Mesendoderm (in vitro differentiated cells): Measurements from ENCODE around the gene BLOC1S2.
"Not testable (repeated sequence)": the region's sequence is repeated elsewhere in the genome, so short reads cannot be mapped to it uniquely, and the experiment has no call there.

Source experiments
- DNase-seq: peaks from one replicate; pipeline ENCODE4 v3.0.0; 2013
- H2AK5ac ChIP-seq: 2 replicates; pipeline ENCODE4 v1.6.1; 2013; ENCODE audit warnings: low read length, inconsistent platforms
- H2BK120ac ChIP-seq: 2 replicates; pipeline ENCODE4 v1.6.1; 2013; ENCODE audit warnings: low read depth, mild to moderate bottlenecking, low read length, moderate library complexity, mixed read lengths
- H2BK15ac ChIP-seq: replicated peaks from 2 replicates; pipeline ENCODE4 v1.6.1; 2013; ENCODE audit warnings: low read depth, mild to moderate bottlenecking, moderate library complexity
- H2BK5ac ChIP-seq: 2 replicates; pipeline ENCODE4 v1.6.1; 2013; ENCODE audit warnings: low read length, inconsistent platforms
- H3K18ac ChIP-seq: 2 replicates; pipeline ENCODE4 v1.6.1; 2013; ENCODE audit warnings: mild to moderate bottlenecking, low read length, mixed read lengths
- H3K23ac ChIP-seq: one replicate; pipeline ENCODE4 v1.6.1; 2013; ENCODE audit warnings: low read length
- H3K27ac ChIP-seq: 2 replicates; pipeline ENCODE4 v1.5.1; 2013; ENCODE audit warnings: low read depth, mild to moderate bottlenecking, inconsistent platforms, low read length, moderate library complexity
- H3K27me3 ChIP-seq: 2 replicates; pipeline ENCODE4 v1.6.1; 2013; ENCODE audit warnings: low read length, control low read depth, mild to moderate bottlenecking, inconsistent platforms; ENCODE audit not compliant: insufficient read depth, poor library complexity
- H3K36me3 ChIP-seq: 2 replicates; pipeline ENCODE4 v1.6.1; 2013; ENCODE audit warnings: low read length, inconsistent platforms; ENCODE audit not compliant: control insufficient read depth, insufficient read depth
- H3K4ac ChIP-seq: one replicate; pipeline ENCODE4 v1.6.1; 2013; ENCODE audit warnings: low read depth, mild to moderate bottlenecking, low read length, moderate library complexity
- H3K4me1 ChIP-seq: 2 replicates; pipeline ENCODE4 v1.6.1; 2013; ENCODE audit warnings: low read depth, low read length, inconsistent platforms; ENCODE audit not compliant: control insufficient read depth
- H3K4me2 ChIP-seq: 2 replicates; pipeline ENCODE4 v1.6.1; 2013; ENCODE audit warnings: low read length
- H3K4me3 ChIP-seq: 2 replicates; pipeline ENCODE4 v1.5.1; 2013; ENCODE audit warnings: mild to moderate bottlenecking, low read length
- H3K56ac ChIP-seq: one replicate; pipeline ENCODE4 v1.6.1; 2013; ENCODE audit warnings: low read length
- H3K79me1 ChIP-seq: 2 replicates; pipeline ENCODE4 v1.6.1; 2013; ENCODE audit warnings: low read length, inconsistent platforms
- H3K79me2 ChIP-seq: 2 replicates; pipeline ENCODE4 v1.6.1; 2013; ENCODE audit warnings: mild to moderate bottlenecking, low read length; ENCODE audit not compliant: control insufficient read depth, insufficient read depth
- H3K9ac ChIP-seq: 2 replicates; pipeline ENCODE4 v1.6.1; 2013; ENCODE audit warnings: low read length, inconsistent platforms
- H4K5ac ChIP-seq: one replicate; pipeline ENCODE4 v1.6.1; 2013; ENCODE audit warnings: low read length
- H4K8ac ChIP-seq: one replicate; pipeline ENCODE4 v1.6.1; 2013; ENCODE audit warnings: low read depth, mild to moderate bottlenecking, control low read depth, low read length, moderate library complexity
- WGBS: extraction: QIAGEN DNeasy Blood & Tissue Kit; methylation state at CpG from one replicate; pipeline ENCODE4 v1.1.7; 2013; ENCODE audit warnings: low lambda C conversion rate, missing lambda C conversion rate; ENCODE audit not compliant: insufficient coverage; ENCODE audit errors: extremely low coverage; 5-methylcytosine and 5-hydroxymethylcytosine counted together

Gene BLOC1S2

GRCh38 chr10:100288196-100288595, 1.7 kb upstream of the BLOC1S2 start:
- H3K18ac ChIP-seq, result no peak overlapping the region

GRCh38 chr10:100287756-100288155, 1.3 kb upstream of the BLOC1S2 start:
- Histone ChIP-seq H3K79me1 (peaks cover 4% of the 10 kb centered on the region), H3K27me3 (no peaks in the 10 kb centered on the region), H2AK5ac (no peak overlapping the region), H3K4me2 (no peak overlapping the region), H3K4me3 (no peak overlapping the region), H4K5ac (no peak overlapping the region), H3K27ac (no peak overlapping the region), H3K18ac (no peak overlapping the region), H2BK15ac (no peak overlapping the region), H3K36me3 (no peaks in the 10 kb centered on the region), H3K4me1 (peaks cover 2% of the 10 kb centered on the region), H3K4ac (no peak overlapping the region), H3K79me2 (peaks cover 20% of the 10 kb centered on the region), H3K9ac (no peak overlapping the region), H4K8ac (no peak overlapping the region), H2BK5ac (no peak overlapping the region), H3K23ac (no peak overlapping the region), H2BK120ac (no peak overlapping the region), H3K56ac (no peak overlapping the region)
- no CpG with 5 or more reads among the region's 6 CpGs for whole genome bisulfite sequencing
- DNase-seq, result no peak

More at GRCh38 chr10:100288196-100288595, 1.7 kb upstream of the BLOC1S2 start:
- Histone ChIP-seq H3K27me3 (no peaks in the 10 kb centered on the region), H3K23ac (no peak overlapping the region), H3K79me2 (peaks cover 17% of the 10 kb centered on the region), H2BK120ac (no peak overlapping the region), H2AK5ac (no peak overlapping the region), H3K4me2 (no peak overlapping the region), H3K56ac (no peak overlapping the region), H2BK5ac (no peak overlapping the region), H4K8ac (no peak overlapping the region), H3K4ac (no peak overlapping the region), H3K27ac (no peak overlapping the region), H3K36me3 (no peaks in the 10 kb centered on the region), H3K79me1 (peaks cover 4% of the 10 kb centered on the region), H3K4me1 (peaks cover 2% of the 10 kb centered on the region), H2BK15ac (no peak overlapping the region), H4K5ac (no peak overlapping the region), H3K4me3 (no peak overlapping the region), H3K9ac (no peak overlapping the region)
- no CpG with 5 or more reads among the region's 5 CpGs for WGBS
- DNase-seq, result no peak

GRCh38 chr10:100285326-100285725, 1.2 kb downstream of the BLOC1S2 start:
- H2AK5ac ChIP-seq, H2BK5ac ChIP-seq, H4K8ac ChIP-seq, H4K5ac ChIP-seq, H3K18ac ChIP-seq, H3K27me3 ChIP-seq, H3K4ac ChIP-seq, H3K36me3 ChIP-seq, H3K27ac ChIP-seq, H2BK120ac ChIP-seq, H2BK15ac ChIP-seq, H3K79me1 ChIP-seq, H3K4me1 ChIP-seq, H3K23ac ChIP-seq, DNase-seq: not testable (repeated sequence)
- Histone ChIP-seq H3K4me3 (peak overlapping the region; percentile 96), H3K56ac (peak overlapping the region; percentile 99), H3K79me2 (peaks cover 23% of the 10 kb centered on the region), H3K9ac (peak overlapping the region; percentile 92), H3K4me2 (peak overlapping the region; percentile 54)
- no CpG with 5 or more reads among the region's 12 CpGs for WGBS

GRCh38 chr10:100282907-100283306, 3.6 kb downstream of the BLOC1S2 start:
- H3K4ac ChIP-seq, result no peak overlapping the region
- H3K56ac ChIP-seq, result no peak overlapping the region
- H3K4me1 ChIP-seq, result peaks cover 2% of the 10 kb centered on the region
- H4K5ac ChIP-seq, result no peak overlapping the region
- H3K4me2 ChIP-seq, result no peak overlapping the region
- no peak overlapping the region for H2BK15ac ChIP-seq
- no peak for DNase-seq
- no peak overlapping the region for H3K4me3 ChIP-seq
- peaks cover 6% of the 10 kb centered on the region for H3K36me3 ChIP-seq
- H4K8ac ChIP-seq, result no peak overlapping the region
- peaks cover 6% of the 10 kb centered on the region for H3K79me1 ChIP-seq
- peaks cover 23% of the 10 kb centered on the region for H3K79me2 ChIP-seq
- no peak overlapping the region for H2AK5ac ChIP-seq
- H2BK5ac ChIP-seq, result no peak overlapping the region
- H3K27ac ChIP-seq, result no peak overlapping the region
- no peak overlapping the region for H3K9ac ChIP-seq
- H3K27me3 ChIP-seq, result no peaks in the 10 kb centered on the region
- H3K23ac ChIP-seq, result no peak overlapping the region
- H3K18ac ChIP-seq, result no peak overlapping the region
- WGBS, result no CpG with 5 or more reads among the region's 3 CpGs
- no peak overlapping the region for H2BK120ac ChIP-seq

- not testable (repeated sequence) for DNase-seq, H3K23ac ChIP-seq, H3K18ac ChIP-seq, H3K36me3 ChIP-seq, H3K79me2 ChIP-seq, H3K27me3 ChIP-seq, H4K8ac ChIP-seq, H3K4me2 ChIP-seq, H2BK5ac ChIP-seq, H2BK15ac ChIP-seq, H3K56ac ChIP-seq, H3K27ac ChIP-seq, H2AK5ac ChIP-seq, H4K5ac ChIP-seq, H3K79me1 ChIP-seq, H3K4me3 ChIP-seq, H3K4me1 ChIP-seq, H3K4ac ChIP-seq, H2BK120ac ChIP-seq, H3K9ac ChIP-seq
- WGBS, result no CpG with 5 or more reads among the region's 31 CpGs
Observed at GRCh38 chr10:100276971-100277370, 9.5 kb downstream of the BLOC1S2 start.
